Measurements from ENCODE around the gene EIF2AK3. TPM values are rescaled to one million over a fixed set of nuclear protein-coding genes. Genes with fewer than 3 reads are reported as not detected.
A peak's percentile ranks its signal among the peaks of the same experiment; 100 is the strongest.

EIF2AK3 gene
- total RNA-seq, 2 donors from 2014 or later: 21.4 to 39.1 TPM

DNA sequence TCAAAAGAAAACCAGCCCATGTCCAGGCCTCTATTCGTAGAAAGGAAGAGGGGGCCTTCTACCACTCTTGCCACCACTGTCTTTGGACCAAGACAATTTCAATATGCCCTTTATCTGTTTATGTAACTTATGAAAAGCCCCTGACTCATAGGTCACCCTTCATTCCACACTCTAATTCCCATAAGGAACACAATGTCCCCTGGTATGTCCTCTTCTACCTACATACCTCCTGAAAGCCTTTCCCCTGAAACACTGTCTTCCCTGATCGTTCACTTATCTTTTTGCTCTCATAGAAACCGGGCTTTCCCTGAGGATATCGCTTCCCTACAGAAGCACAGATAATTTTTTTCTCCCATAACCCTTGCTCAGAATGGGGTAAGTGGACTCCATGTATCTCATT lies 13.3 kb downstream of the EIF2AK3 start:
- H3K27me3 ChIP-seq (replicated peaks; ENCODE audit: insufficient read depth): no peaks in the 10 kb centered on the region
- 92% methylated on average over 4 of the region's 4 CpGs for WGBS
- TF ChIP-seq POLR2A (IDR thresholded peaks at IDR 0.05) (no peak), POLR2AphosphoS5 (IDR thresholded peaks at IDR 0.05) (no peak)
- TF ChIP-seq, protein P1, sequence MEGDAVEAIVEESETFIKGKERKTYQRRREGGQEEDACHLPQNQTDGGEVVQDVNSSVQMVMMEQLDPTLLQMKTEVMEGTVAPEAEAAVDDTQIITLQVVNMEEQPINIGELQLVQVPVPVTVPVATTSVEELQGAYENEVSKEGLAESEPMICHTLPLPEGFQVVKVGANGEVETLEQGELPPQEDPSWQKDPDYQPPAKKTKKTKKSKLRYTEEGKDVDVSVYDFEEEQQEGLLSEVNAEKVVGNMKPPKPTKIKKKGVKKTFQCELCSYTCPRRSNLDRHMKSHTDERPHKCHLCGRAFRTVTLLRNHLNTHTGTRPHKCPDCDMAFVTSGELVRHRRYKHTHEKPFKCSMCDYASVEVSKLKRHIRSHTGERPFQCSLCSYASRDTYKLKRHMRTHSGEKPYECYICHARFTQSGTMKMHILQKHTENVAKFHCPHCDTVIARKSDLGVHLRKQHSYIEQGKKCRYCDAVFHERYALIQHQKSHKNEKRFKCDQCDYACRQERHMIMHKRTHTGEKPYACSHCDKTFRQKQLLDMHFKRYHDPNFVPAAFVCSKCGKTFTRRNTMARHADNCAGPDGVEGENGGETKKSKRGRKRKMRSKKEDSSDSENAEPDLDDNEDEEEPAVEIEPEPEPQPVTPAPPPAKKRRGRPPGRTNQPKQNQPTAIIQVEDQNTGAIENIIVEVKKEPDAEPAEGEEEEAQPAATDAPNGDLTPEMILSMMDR (IDR thresholded peaks at IDR 0.05): no peak
- intact Hi-C loops (cut with DNase I): no loop called here
- no peak overlapping the region for H3K27ac ChIP-seq
- H3K4me3 ChIP-seq: no peak overlapping the region
- no peaks in the 10 kb centered on the region for H3K36me3 ChIP-seq
- H3K9me3 ChIP-seq: no peaks in the 10 kb centered on the region
- H3K4me1 ChIP-seq (replicated peaks): no peaks in the 10 kb centered on the region
- no peak for DNase-seq (ENCODE audit: low spot score)

DNA sequence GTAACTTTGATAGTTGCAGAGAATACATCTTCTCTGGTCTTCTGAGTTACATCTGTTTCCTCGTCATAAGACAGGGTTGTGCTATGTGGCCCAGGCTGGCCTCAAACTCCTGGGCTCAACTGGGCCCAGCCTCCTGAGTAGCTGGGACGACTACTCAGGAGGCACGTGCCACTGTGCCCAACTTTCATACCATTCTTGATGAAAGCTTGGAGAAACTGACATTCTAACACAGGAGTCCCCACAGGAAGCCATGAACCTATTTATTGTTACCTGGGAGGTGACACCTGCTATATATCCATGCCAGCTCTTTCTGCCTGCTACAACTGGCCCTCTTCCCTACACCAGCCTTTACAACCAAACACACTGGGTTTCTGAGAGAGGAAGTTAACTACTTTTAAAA lies 19.1 kb downstream of the EIF2AK3 start:
- intact Hi-C loops (cut with DNase I): no loop called here
- H3K27ac ChIP-seq: no peak overlapping the region

DNA sequence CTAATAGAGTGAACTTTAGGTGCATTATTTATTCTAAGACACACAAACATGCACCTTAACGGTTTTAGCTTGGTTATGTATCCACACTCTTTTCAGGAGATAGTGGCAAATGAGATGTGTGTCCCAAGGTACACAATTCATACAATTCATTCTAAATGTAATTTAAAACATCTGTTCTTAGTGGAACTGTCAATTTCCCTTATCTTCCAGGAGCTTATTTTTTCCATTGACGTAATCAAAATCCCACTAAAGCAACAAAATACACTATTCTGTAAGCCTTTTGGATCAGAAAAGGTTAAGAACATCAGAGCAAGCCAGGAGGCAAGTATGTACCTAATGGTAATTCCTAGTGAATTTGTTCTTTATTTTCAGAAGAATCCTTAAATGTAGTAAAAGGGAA lies 19.8 kb downstream of the EIF2AK3 start:
- intact Hi-C loops (cut with DNase I): no loop called here
- DNase-seq (ENCODE audit: low spot score): no peak
- WGBS: 86% methylated on average over 2 of the region's 2 CpGs
- TF ChIP-seq, protein P1 (IDR thresholded peaks at IDR 0.05): no peak
- no peak for TF ChIP-seq POLR2A (IDR thresholded peaks at IDR 0.05)
- Histone ChIP-seq H3K9me3 (no peaks in the 10 kb centered on the region), H3K4me1 (replicated peaks) (no peaks in the 10 kb centered on the region), H3K27ac (no peak overlapping the region), H3K36me3 (no peaks in the 10 kb centered on the region), H3K4me3 (no peak overlapping the region), H3K27me3 (replicated peaks; ENCODE audit: insufficient read depth) (no peaks in the 10 kb centered on the region)

More for the DNA sequence above, 19.1 kb downstream of the EIF2AK3 start:
- no peaks in the 10 kb centered on the region for H3K9me3 ChIP-seq
- no peaks in the 10 kb centered on the region for H3K36me3 ChIP-seq
- no peak for TF ChIP-seq POLR2A (IDR thresholded peaks at IDR 0.05)
- no peak for TF ChIP-seq POLR2AphosphoS5 (IDR thresholded peaks at IDR 0.05)
- TF ChIP-seq, protein P1 (IDR thresholded peaks at IDR 0.05): no peak
- DNase-seq (ENCODE audit: low spot score): no peak
- H3K27me3 ChIP-seq (replicated peaks; ENCODE audit: insufficient read depth): no peaks in the 10 kb centered on the region
- H3K4me1 ChIP-seq (replicated peaks): no peaks in the 10 kb centered on the region
- H3K4me3 ChIP-seq: no peak overlapping the region
- 64% methylated on average over 3 of the region's 3 CpGs for WGBS

DNA sequence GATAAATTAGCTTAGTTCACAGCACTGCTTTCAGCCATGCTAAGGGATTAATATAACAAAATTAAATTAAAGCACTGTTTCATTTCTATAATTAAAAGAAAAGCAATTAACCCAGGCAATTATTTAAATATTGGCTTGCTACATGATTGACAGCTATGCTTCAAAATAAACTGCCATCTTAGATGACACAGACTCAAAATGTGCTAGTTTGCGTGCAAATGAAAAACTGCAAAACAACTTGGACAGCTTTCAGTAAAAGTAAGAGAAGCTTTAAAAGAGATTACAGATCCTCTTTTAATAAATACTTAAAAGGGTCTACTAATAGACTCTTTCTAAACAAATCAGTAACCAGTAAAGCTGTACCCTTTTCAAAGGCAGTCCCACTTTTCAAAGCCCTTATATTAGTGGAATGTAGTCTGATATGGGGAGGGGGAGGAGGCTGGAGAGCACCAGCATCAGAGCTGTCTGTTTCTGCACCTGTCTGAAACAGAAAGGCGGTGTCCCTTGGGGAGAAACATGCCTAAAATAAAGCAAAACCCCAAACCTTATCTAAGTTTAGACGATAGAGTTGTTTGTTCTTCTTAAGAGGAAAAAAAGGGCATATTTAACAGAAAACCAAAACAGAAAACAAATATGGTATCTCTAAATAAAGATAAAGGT lies 20.8 kb downstream of the EIF2AK3 start:
- no peaks in the 10 kb centered on the region for H3K4me1 ChIP-seq (replicated peaks)
- H3K9me3 ChIP-seq: no peaks in the 10 kb centered on the region
- H3K27ac ChIP-seq: no peak overlapping the region
- WGBS: 75% methylated on average over 3 of the region's 3 CpGs
- intact Hi-C loops (cut with DNase I): no loop called here
- no peaks in the 10 kb centered on the region for H3K27me3 ChIP-seq (replicated peaks; ENCODE audit: insufficient read depth)
- no peak for DNase-seq (ENCODE audit: low spot score)
- H3K36me3 ChIP-seq: no peaks in the 10 kb centered on the region
- TF ChIP-seq POLR2A (IDR thresholded peaks at IDR 0.05) (no peak), POLR2AphosphoS5 (IDR thresholded peaks at IDR 0.05) (no peak)
- TF ChIP-seq, protein P1 (IDR thresholded peaks at IDR 0.05): no peak
- H3K4me3 ChIP-seq: no peak overlapping the region

DNA sequence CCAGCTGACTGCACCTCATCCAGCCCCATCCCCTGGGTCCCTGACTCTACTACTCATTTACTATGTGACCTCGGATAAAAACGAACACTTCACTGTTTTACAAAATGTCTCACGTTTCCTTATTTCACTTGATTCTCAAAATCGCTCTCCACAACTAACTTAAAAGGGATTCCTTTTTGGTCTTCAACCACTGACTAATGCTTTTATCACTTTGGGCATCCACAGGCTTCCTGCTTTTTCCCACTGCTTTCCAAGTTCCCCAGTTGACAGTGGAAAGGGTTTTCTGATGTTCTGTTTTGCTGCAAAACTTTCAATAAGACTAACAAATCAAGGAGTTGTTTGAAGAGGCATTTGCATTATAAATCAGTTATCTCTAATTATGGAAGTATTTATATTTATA lies 24.1 kb downstream of the EIF2AK3 start:
- intact Hi-C loops (cut with DNase I): no loop called here
- peak overlapping the region in 1 of 2 donors; percentile 61 for H3K27ac ChIP-seq

More for the DNA sequence above, 24.1 kb downstream of the EIF2AK3 start:
- Histone ChIP-seq H3K9me3 (no peaks in the 10 kb centered on the region), H3K4me1 (replicated peaks) (no peaks in the 10 kb centered on the region), H3K4me3 (no peak overlapping the region), H3K27me3 (replicated peaks; ENCODE audit: insufficient read depth) (no peaks in the 10 kb centered on the region), H3K36me3 (no peaks in the 10 kb centered on the region)
- TF ChIP-seq POLR2A (IDR thresholded peaks at IDR 0.05) (no peak), POLR2AphosphoS5 (IDR thresholded peaks at IDR 0.05) (no peak)
- TF ChIP-seq, protein P1 (IDR thresholded peaks at IDR 0.05): no peak
- DNase-seq (ENCODE audit: low spot score): no peak
- 76% methylated on average over 4 of the region's 4 CpGs for WGBS
